HepG2 (cell line): ENCODE results near the gene C22orf31. TPM values are rescaled to one million over a fixed set of nuclear protein-coding genes. Genes with fewer than 3 reads are reported as not detected.

ENCODE experiments used
- ATAC-seq: fragments of 200-7000 bp; cut with Tn5 transposase; 3 replicates; pipeline ENCODE4 v1.9.1; 2020; ENCODE audit warnings: mild to moderate bottlenecking, moderate library complexity
- Bru-seq: library from RNA; stranded (reverse); fragments of 400-500 nt; gene quantifications from one replicate; lab custom pipeline; 2021; lab: Mats Ljungman, UMichigan
- BruChase-seq, 2 experiments: library from RNA; stranded (reverse); fragments of 400-500 nt; gene quantifications; one replicate each; lab custom pipeline; 2021; lab: Mats Ljungman, UMichigan
- BruUV-seq: library from RNA; stranded (reverse); fragments of 400-500 nt; replicated peaks from 2 replicates; lab custom pipeline; 2021; lab: Mats Ljungman, UMichigan
- CTCF ChIA-PET: fragments of 300-600 bp; formaldehyde crosslinking; extraction: SDS; loops from one replicate; lab custom pipeline; 2021; ENCODE audit warnings: low total read pairs, inconsistent platforms, low intra/inter-chr PET ratio; lab: Yijun Ruan, JAX
- POLR2A ChIA-PET: fragments of 350-600 bp; sonication (Branson Sonifier 250); formaldehyde crosslinking; loops from one replicate; lab custom pipeline; 2020; ENCODE audit warnings: antibody characterized with exemption, inconsistent platforms; lab: Yijun Ruan, JAX
- DNase-seq: peaks from one replicate; pipeline ENCODE4 v3.0.0-alpha.2; 2015; ENCODE audit warnings: low spot score
- FAIRE-seq: peaks from 3 replicates; lab custom pipeline; 2011; peaks lifted over from hg19 to GRCh38; lab: Jason Lieb, UNC
- H2AFZ ChIP-seq: one replicate; pipeline ENCODE4 v1.6.1; 2011; ENCODE audit warnings: low read length, inconsistent platforms
- H3K27ac ChIP-seq: fragments of 300-600 bp; 3 replicates; pipeline ENCODE4 v1.8.0; 2011; ENCODE audit warnings: mixed run types, mild to moderate bottlenecking, mixed read lengths, low read length, inconsistent platforms; ENCODE audit not compliant: insufficient read depth; ENCODE audit errors: extremely low read length
- H3K27me3 ChIP-seq, 2 experiments: fragments of 200-600 bp in 1 of 2; 2 replicates in 1 of 2; 3 replicates in 1 of 2; pipeline versions ENCODE4 v1.6.0 to v1.8.0; 2011; ENCODE audit warnings: low read length in 2 of 2, mild to moderate bottlenecking in 2 of 2, moderate library complexity in 2 of 2, inconsistent platforms in 1 of 2; ENCODE audit not compliant: insufficient read depth in 2 of 2, control insufficient read depth in 1 of 2
- H3K36me3 ChIP-seq, 2 experiments: fragments of 200-600 bp in 1 of 2; replicated peaks in 1 of 2; 2 replicates in 1 of 2; 3 replicates in 1 of 2; pipeline versions ENCODE4 v1.5.1 to v1.8.0; 2011; ENCODE audit warnings: low read length in 2 of 2, inconsistent platforms in 1 of 2; ENCODE audit not compliant: insufficient read depth in 2 of 2, control insufficient read depth in 1 of 2
- H3K4me1 ChIP-seq: 2 replicates; pipeline ENCODE4 v1.5.1; 2012; ENCODE audit warnings: low read length, inconsistent platforms; ENCODE audit not compliant: insufficient read depth
- H3K4me2 ChIP-seq: 2 replicates; pipeline ENCODE4 v1.6.0; 2011; ENCODE audit warnings: low read depth, low read length, inconsistent platforms
- H3K4me3 ChIP-seq, 3 experiments: fragments of 200-600 bp in 1 of 3; sonication (generic), shearing (Covaris generic) in 1 of 3; replicated peaks in 1 of 3; 2 replicates each; pipeline ENCODE4 v1.5.1; 2011 to 2016; ENCODE audit warnings: low read length in 3 of 3, inconsistent platforms in 2 of 3, low read depth in 2 of 3, mild to moderate bottlenecking in 2 of 3, control low read depth in 1 of 3, mixed read lengths in 1 of 3; ENCODE audit not compliant: insufficient read depth in 1 of 3
- H3K79me2 ChIP-seq: one replicate; pipeline ENCODE4 v1.6.1; 2011; ENCODE audit warnings: low read length, inconsistent platforms; ENCODE audit not compliant: insufficient read depth
- H3K9ac ChIP-seq: 2 replicates; pipeline ENCODE4 v1.6.0; 2011; ENCODE audit warnings: mild to moderate bottlenecking, low read depth, low read length, inconsistent platforms; ENCODE audit not compliant: insufficient read depth
- H3K9me3 ChIP-seq: 2 replicates; pipeline ENCODE4 v1.5.1; 2012; ENCODE audit warnings: mild to moderate bottlenecking, low read length
- H4K20me1 ChIP-seq: 2 replicates; pipeline ENCODE4 v1.6.0; 2011; ENCODE audit warnings: inconsistent platforms, mild to moderate bottlenecking, low read length, moderate library complexity; ENCODE audit not compliant: insufficient read depth
- ATF7 ChIP-seq, 2 experiments: fragments of 450-650 bp in 1 of 2; sonication (generic) in 1 of 2; formaldehyde crosslinking in 1 of 2; IDR thresholded peaks; 2 replicates each; pipeline versions ENCODE4 v1.4.0 to v1.6.1; 2016 to 2020; ENCODE audit warnings: antibody characterized with exemption in 1 of 2, mild to moderate bottlenecking in 1 of 2, missing genetic modification reagents in 1 of 2
- CREB1 ChIP-seq, 2 experiments: fragments of 450-650 bp in 1 of 2; IDR thresholded peaks; 2 replicates each; pipeline ENCODE4 v1.6.1; 2016 to 2017; ENCODE audit warnings: control low read depth in 1 of 2, mild to moderate bottlenecking in 1 of 2, missing compliant biosample characterization in 1 of 2, missing genetic modification characterization in 1 of 2
- HOXD1 ChIP-seq: sonication (generic); formaldehyde crosslinking; IDR thresholded peaks from 2 replicates; pipeline ENCODE4 v1.5.0; 2020; ENCODE audit warnings: missing genetic modification reagents
- ZSCAN20 ChIP-seq: sonication (generic); formaldehyde crosslinking; IDR thresholded peaks from 2 replicates; pipeline ENCODE4 v1.4.0; 2020; ENCODE audit warnings: missing genetic modification reagents, mild to moderate bottlenecking, borderline replicate concordance
- WGBS: methylation state at CpG from one replicate; pipeline ENCODE4 v1.1.6; 2017; ENCODE audit warnings: low lambda C conversion rate; 5-methylcytosine and 5-hydroxymethylcytosine counted together
- in situ Hi-C: cut with HindIII; loops from 2 replicates; pipeline ENCODE4 v1.10.0; 2017; ENCODE audit warnings: low pct_unique_long_range_greater_than_20kb; ENCODE audit not compliant: extremely low pct_ligation_motif_present
- intact Hi-C: fragments of 100-400 bp; cut with micrococcal nuclease; formaldehyde crosslinking; loops from one replicate; pipeline ENCODE4 v1.10.0; 2022; ENCODE audit not compliant: unreplicated experiment
- long read RNA-seq, 2 experiments: library from RNA in 1 of 2; library from polyadenylated mRNA in 1 of 2; stranded (forward) in 1 of 2; unstranded in 1 of 2; transcript quantifications; one replicate each; pipeline ENCODE4 v2.0.0, GENCODE V29; 2019 to 2022
- polyA minus RNA-seq, 3 experiments: library from RNA; depleted of rRNA, polyadenylated mRNA; stranded (reverse); fragments of >200 nt; gene quantifications; 2 replicates each; pipeline ENCODE4 v1.2.3, GENCODE V29; 2011; ENCODE audit warnings: low replicate concordance in 1 of 3
- polyA plus RNA-seq, 8 experiments: library from polyadenylated mRNA; depleted of rRNA in 3 of 8; stranded (reverse) in 7 of 8; unstranded in 1 of 8; fragments of >200 nt; fragmentation: Illumina TruSeq in 4 of 8; extraction: Trizol in 4 of 8; gene quantifications; 2 replicates each; pipeline versions ENCODE4 v1.2.1 to v1.2.3, GENCODE V29; 2011 to 2016; ENCODE audit warnings: low read depth in 4 of 8, missing spikeins in 1 of 8, mixed read lengths in 1 of 8; ENCODE audit not compliant: insufficient read depth in 1 of 8
- total RNA-seq, 5 experiments: library from RNA; depleted of rRNA; stranded (reverse); fragments of >200 nt; fragmentation: Illumina TruSeq; extraction: Trizol; gene quantifications; 2 replicates each; pipeline ENCODE4 v1.2.3, GENCODE V29; 2016; ENCODE audit warnings: low read depth in 1 of 5

C22orf31 gene
- total RNA-seq (2016; rRNA removed; fragmentation: Illumina TruSeq; extraction: Trizol) (not detected in 2 replicates), polyA plus RNA-seq (2011; rRNA removed) (not detected in 2 replicates), polyA minus RNA-seq (2011; rRNA and poly(A)+ RNA removed; ENCODE audit: low replicate concordance) (not detected in 2 replicates), Bru-seq, nascent RNA (percentile 25 among the genes with signal in this experiment), BruChase-seq, experiment 1, labeled RNA remaining after a 6-hour chase (percentile 20 among the genes with signal in this experiment), BruChase-seq, experiment 2, labeled RNA remaining after a 2-hour chase (percentile 15 among the genes with signal in this experiment)
- total RNA-seq (2016; cell fraction: cytosol; rRNA removed; fragmentation: Illumina TruSeq; extraction: Trizol; ENCODE audit: low read depth), result not detected in 2 replicates
- 0.19 TPM in 1 of 2 replicates, not detected in the other for total RNA-seq (2016; cell fraction: insoluble cytoplasmic fraction; rRNA removed; fragmentation: Illumina TruSeq; extraction: Trizol)
- total RNA-seq (2016; cell fraction: membrane; rRNA removed; fragmentation: Illumina TruSeq; extraction: Trizol), result not detected in 2 replicates
- total RNA-seq (2016; cell fraction: nucleus; rRNA removed; fragmentation: Illumina TruSeq; extraction: Trizol), result not detected in 2 replicates
- not detected in 2 replicates for polyA plus RNA-seq (2011; cell fraction: cytosol; rRNA removed)
- not detected in 2 replicates for polyA plus RNA-seq (2011; cell fraction: nucleus; rRNA removed)
- polyA plus RNA-seq (2012), result not detected in 2 replicates
- polyA plus RNA-seq (2016; cell fraction: cytosol; fragmentation: Illumina TruSeq; extraction: Trizol; ENCODE audit: low read depth), result 0.25 TPM in 1 of 2 replicates, not detected in the other
- polyA plus RNA-seq (2016; cell fraction: insoluble cytoplasmic fraction; fragmentation: Illumina TruSeq; extraction: Trizol; ENCODE audit: low read depth), result not detected in 2 replicates
- not detected in 2 replicates for polyA plus RNA-seq (2016; cell fraction: membrane; fragmentation: Illumina TruSeq; extraction: Trizol; ENCODE audit: low read depth)
- not detected in 2 replicates for polyA plus RNA-seq (2016; cell fraction: nucleus; fragmentation: Illumina TruSeq; extraction: Trizol; ENCODE audit: insufficient read depth, low read depth)
- not detected in 2 replicates for polyA minus RNA-seq (2011; cell fraction: cytosol; rRNA and poly(A)+ RNA removed)
- not detected in 2 replicates for polyA minus RNA-seq (2011; cell fraction: nucleus; rRNA and poly(A)+ RNA removed)
- long read RNA-seq, experiment 1, result 0 reads
- long read RNA-seq, experiment 2, result 0 reads

DNA sequence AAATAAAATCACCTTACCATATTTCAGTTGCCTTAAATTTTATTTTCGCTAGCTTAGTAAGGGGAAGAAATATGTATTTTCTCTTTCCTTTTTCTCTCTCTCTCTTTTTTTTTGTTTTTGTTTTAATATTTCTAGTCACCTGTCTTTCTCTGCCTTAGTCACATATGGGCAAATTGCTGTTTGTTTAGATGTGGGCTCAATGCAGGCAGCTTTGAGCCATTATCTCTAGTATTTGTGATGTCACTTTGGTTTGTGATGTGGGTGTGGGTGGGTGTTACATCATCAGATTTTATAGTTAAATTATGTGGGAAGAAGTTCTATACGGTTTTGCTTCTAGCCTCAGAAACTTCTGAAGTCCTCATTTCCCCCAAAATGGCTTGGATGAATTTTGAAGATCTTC lies at the start of gene C22orf31:
TSS of gene C22orf31 (minus strand) at position 59 of the 400 bp plus-strand sequence. CDS start at position 20, 39 bp downstream.
- intact Hi-C loops (loop anchor here (1.0 kb wide), 1 partner anchor 8 kb away; no protein-coding TSS in a partner anchor), in situ Hi-C loops (no loop called here)
- BruUV-seq, result no TSS peak
- Histone ChIP-seq H3K4me1 (peaks cover 51% of the 10 kb centered on the region), H3K4me2 (peak within 1 kb of the TSS; percentile 71), H3K9ac (no peak within 1 kb of the TSS; the same call in 1 of the 2 replicates), H3K79me2 (no peaks in the 10 kb centered on the region), H3K27ac (no peak within 1 kb of the TSS), H3K27me3 (0 out of 5 replicates have a peak, but pooled peaks cover 0 to 1% of the 10 kb centered on the region in 2 experiments), H4K20me1 (no peaks in the 10 kb centered on the region), H3K36me3 (no peaks in the 10 kb centered on the region), H2AFZ (peak within 1 kb of the TSS; percentile 42), H3K4me3 (peak within 1 kb of the TSS in 2 of 3 experiments; percentile 24 to 26; a peak in 2 of 6 replicates), H3K9me3 (no peaks in the 10 kb centered on the region)
- ATAC-seq (no peak), FAIRE-seq (no peak), DNase-seq (no peak)
- ChIA-PET CTCF (no interaction called here), POLR2A (interaction anchor here (1.5 kb wide), 1 partner anchor 13 kb away, joined by 4 read pairs; no protein-coding TSS in a partner anchor)
- TF ChIP-seq CREB1 (IDR thresholded peaks at IDR 0.05) (peak; percentile 51; the same call in 1 of the 2 replicates), CREB1 (CRISPR knock-in tag; IDR thresholded peaks at IDR 0.05) (no peak), ZSCAN20 (CRISPR knock-in tag) (no peak), ATF7 (IDR thresholded peaks at IDR 0.05) (peak; percentile 48), ATF7 (CRISPR knock-in tag; IDR thresholded peaks at IDR 0.05) (no peak), HOXD1 (CRISPR knock-in tag) (no peak)
- 52% methylated on average over 2 of the region's 2 CpGs for WGBS
